NCI-H69 (cell line): Measurements from ENCODE around the gene MYD88.

Experiments
- DNase-seq: peaks from one replicate; lab custom pipeline; 2025; lab: John Stamatoyannopoulos, UW

MYD88 gene

DNA sequence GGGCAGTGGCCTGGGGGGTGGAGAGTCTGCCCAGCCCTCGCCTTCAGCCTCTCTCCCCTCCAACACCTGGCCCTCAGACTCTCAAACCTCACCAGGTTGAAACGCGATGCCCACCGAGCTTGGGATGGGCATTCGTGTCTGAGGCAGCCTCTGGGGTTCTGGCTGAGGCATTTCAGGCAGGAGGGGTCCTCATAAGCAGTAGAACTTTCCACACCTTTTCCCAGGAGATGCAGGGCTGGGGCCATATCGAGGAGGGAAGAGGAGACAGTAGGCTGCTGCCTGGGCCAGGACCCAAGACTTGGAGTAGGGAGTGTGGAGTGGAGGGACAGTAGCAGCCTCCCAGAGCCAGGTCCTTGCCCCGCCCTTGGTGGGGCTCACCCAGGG lies 26.1 kb upstream of the MYD88 start:
- DNase-seq = no peak

DNA sequence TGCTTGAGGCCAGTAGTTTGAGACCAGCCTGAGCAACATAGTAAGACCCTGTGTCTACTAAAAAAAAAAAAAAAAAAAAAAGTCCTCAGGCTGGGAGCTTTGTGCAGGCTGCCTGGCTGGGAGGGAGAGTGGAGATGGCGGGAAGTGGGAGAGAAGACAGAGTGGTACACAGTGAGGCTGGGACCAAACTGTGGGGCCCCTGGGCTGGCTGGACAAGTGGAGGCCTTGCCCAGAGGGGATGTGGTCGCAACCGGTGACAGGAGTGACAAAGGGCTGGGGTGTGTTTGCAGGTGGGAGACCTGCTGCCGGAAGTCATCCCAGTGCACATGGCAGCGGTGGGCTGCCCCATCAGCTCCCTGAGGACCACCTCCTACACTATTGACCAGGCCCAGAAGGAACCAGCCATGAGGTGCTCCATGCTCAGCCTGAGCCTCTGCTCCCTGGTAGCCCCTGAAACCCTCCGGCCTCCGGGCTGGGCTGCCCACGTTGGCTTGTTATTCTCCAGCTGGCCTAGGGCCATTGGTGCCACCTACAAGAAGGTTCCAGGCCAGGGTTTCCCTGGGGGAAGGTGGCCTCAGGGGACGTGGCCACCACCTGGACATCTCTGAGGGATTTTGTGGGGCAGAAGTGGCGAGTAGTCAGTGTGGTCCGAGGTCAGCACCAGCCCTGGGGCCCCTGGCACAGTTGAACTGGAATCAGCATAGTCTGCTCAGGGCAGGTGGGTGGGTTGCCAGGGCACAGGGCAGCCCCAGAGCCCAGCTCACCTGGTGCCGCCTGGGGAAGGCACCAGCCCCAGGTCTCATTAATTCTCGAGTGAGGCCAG lies 24.2 kb upstream of the MYD88 start:
- DNase-seq = no peak

GRCh38 chr3:38114875-38115644 lies 23.4 kb upstream of the MYD88 start:
- DNase-seq = no peak

DNA sequence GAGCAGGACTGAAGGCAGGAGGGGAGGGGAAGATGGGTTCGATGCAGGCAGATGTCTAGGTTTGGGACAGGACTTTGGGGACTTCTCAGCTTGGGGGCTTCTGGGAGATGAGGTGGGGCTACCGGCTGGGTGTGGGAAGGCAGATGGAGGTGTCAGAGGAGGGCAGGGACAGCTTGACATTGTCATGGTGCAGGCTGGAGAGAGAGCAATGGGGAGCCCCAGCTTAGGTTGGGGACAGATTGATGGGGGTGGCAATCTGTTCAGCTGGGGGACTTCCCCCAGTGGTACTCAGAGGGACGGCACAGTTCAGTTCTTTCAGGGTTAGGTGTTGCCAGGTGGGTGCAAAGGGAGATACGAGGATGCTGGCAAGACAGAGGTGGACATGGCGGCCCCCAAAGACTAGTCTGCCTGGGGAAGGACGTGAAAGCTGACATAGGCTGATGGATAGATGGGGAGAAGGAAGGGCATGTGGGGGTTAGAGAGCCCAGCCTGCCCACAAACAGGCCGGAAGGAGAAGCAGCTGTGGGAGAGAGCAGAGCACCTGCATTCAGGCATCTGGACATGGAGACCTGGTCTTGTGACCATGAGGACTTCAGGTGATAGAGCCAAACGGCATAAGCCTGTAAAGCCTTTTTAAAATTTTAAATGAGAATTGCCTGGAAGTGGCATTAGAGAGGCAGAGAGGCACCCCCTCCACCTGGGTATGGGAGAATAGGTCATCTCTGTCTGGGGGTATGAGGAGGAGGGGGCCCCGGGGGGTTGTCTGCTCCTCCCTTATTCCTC lies 22.6 kb upstream of the MYD88 start:
- DNase-seq = no peak

- DNase-seq = no peak
Observed at GRCh38 chr3:38116471-38117162, 21.8 kb upstream of the MYD88 start.

DNA sequence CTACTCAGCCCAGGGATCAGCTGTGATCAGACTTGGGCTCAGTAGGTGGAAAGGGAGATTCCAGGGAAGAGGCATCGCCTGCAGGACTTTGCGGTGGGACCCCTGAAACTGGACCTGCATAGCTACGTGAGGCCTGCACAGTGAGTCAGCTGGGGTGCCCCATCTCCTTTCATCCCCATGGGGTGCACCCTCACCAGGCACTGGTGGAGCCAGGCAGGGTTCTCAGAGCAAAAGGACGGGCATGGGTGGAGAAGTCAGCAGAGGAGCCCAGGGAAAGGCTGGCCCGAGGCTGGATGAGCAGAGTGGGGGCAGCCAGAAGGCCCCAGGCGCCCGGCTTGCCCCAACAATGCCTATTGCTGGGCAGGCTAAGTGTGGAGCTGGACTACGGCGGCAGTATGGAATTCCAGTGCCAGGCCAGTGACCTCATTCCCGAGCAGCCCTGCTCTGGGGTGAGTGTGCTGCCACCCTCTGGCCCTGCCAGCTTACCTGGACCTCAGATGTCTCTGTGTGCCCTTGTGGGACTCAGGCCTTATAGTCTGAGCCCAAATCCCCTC lies 21.2 kb upstream of the MYD88 start:
- no peak for DNase-seq

DNA sequence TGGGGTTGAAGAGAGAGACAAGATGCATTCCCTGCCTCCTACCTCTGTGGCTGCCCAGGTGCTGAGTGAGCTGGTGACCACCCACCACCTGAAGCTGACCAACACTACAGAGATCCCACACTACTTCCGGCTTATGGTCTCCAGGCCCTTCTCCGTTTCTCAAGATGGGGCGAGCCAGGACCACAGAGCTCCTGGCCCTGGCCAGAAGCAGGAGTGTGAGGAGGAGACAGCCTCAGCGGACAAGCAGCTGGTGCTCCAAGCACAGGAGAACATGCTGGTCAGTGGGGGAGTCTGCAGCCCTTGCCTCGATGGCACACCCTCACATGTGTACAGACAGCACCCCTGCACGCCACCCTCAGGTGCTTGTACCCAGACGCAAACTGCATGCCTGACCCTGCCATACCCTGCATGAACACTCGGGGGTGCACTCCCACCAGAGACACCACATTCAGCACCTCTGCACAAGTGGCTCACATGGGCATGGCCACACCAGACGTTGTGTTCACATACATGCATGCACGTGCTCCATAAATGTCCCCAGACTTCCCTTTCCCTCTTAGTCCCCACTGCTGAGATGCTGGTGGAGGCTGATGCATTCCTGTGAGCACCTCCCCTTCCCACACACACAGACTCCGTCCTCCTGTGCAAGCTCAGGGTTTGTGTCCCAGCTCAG lies 20.6 kb upstream of the MYD88 start:
- peak; percentile 52 for DNase-seq

GRCh38 chr3:38118421-38119247 lies 19.8 kb upstream of the MYD88 start:
- no peak for DNase-seq

DNA sequence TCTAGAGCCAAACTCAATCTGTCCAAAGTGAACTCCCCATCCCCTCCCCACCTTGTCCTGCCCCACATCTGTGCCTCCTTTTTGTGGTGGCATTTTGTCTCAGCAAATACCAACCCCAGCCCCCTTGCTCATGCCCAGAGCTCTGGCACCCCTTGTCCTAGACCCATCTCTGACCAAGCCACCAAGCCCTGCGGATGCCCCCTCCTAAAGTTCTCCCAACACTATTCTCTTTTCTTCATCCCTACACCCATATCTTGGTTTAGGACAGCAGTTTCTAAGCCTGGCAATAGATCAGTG lies 19.3 kb upstream of the MYD88 start:
- no peak for DNase-seq

GRCh38 chr3:38119821-38120692 lies 18.4 kb upstream of the MYD88 start:
- DNase-seq = no peak

DNA sequence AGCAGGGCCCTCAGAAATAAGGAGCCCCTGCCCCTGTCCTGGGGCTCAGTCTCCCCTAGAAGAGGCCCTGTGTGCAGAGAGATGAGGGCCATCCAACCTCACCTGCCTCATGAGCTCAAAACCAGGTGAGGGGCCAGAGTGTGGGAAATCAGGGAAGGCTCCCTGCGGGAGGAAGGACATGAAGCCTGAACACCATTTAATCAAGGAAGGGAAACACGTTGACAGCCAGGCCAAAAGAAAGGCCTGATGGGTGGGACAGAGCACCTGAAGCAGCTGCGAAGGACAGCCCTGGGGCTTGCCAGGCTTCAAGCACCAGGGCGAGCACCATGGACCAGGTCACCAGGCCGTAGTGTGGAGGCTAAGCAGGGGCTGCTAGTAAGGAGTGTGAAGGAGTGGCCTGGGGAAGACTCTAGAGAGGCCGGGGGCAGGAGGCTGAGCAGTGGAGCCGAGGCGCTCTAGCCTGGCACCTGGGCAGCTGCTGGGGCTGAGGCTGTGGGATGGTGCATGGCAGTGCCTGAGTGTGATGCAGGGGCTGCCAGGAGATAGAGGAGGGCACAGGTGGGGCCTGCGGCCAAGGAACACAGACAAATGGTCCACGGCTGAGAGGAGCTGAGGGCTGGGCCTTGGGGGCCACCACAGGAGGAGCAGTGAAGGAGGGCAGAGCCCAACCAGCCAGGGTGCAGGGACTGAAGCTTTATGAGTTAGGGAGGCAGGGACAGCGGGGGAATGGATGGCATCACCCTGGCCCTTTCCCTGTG lies 17.6 kb upstream of the MYD88 start:
- no peak for DNase-seq

GRCh38 chr3:38121451-38121831 lies 17.0 kb upstream of the MYD88 start:
- DNase-seq = no peak

GRCh38 chr3:38121832-38122461 lies 16.5 kb upstream of the MYD88 start:
- DNase-seq = no peak

DNA sequence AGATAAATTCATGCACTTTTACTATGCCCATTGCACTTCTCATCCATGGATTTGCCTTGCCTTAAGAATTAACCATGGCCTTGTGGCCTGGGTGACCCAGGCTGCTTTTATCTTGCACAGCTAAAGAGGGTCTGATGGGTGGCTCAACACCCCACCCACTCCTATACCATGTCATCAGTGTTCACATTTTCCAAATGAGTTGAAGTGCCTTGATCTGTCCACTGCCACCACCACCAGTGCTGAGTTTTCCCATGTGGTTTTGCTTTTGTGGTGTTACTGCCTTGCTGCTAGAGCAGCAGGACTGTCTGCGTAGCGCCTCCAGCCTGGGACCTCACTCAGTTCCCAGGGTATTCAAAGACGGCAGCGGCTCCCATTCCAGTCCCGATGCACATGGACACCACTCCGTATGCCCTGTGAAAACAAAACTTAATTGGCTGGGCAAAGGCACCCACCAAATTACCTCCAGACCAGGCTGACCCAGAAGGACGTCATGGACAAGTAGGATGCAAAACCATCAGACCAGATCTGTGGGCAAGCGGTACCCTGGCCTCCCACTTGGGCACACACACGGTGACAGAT lies 15.7 kb upstream of the MYD88 start:
- DNase-seq = no peak

DNA sequence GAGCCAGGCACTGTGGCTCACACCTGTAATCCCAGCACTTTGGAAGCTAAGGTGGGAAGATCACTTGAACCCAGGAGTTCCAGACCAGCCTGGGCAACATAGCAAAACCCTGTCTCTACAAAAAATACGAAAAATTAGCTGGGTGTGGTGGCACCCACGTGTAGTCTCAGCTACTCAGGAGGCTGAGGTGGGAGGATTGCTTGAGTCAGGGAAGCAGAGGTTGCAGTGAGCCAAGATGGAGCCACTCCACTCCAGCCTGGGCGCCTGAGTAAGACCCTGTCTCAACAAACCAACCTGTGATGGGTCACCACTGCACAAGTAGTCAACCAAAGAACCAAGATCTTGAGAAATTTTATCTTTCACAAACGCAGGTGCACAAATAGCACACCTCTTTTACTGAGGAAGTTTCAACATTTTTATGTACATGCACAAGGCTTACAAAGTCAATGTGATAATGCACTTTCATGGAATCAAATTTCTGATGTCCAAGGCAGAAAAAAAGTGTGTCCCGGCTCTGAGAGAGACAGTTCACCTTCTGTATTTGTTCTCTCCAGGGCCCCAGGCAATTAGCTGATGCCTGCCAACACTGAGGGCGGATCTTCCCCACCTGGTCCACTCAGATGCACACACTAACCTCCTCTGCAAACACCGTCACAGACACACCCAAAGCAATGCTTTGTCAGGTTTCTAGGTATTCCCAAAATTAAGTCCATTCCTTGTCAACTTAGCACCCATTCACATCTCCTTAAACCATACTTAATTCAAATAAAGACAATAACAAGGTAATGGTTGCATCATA lies 13.9 kb upstream of the MYD88 start:
- peak; percentile 62 for DNase-seq

GRCh38 chr3:38125305-38126120 lies 12.9 kb upstream of the MYD88 start:
- DNase-seq = no peak
